NCI-H345 treated with DMSO at 0.1 percent for 48 hours (cell line): ENCODE data around the gene TSPAN4.

Experiments used
- DNase-seq: peaks from one replicate; lab custom pipeline; 2025; ENCODE audit not compliant: unreplicated experiment; lab: John Stamatoyannopoulos, UW

The TSPAN4 gene

GRCh38 chr11:821512-822371, 20.9 kb upstream of the TSPAN4 start:
- DNase-seq: no peak

GRCh38 chr11:823441-824291, 19.0 kb upstream of the TSPAN4 start:
- no peak for DNase-seq

GRCh38 chr11:824292-824880, 18.3 kb upstream of the TSPAN4 start:
- no peak for DNase-seq

GRCh38 chr11:824942-825341, 17.7 kb upstream of the TSPAN4 start:
- DNase-seq: no peak

GRCh38 chr11:825366-826226, 17.1 kb upstream of the TSPAN4 start:
- no peak for DNase-seq

- no peak for DNase-seq
These were observed 16.4 kb upstream of the TSPAN4 start for GRCh38 chr11:826227-826621.

- no peak for DNase-seq
These were observed 15.9 kb upstream of the TSPAN4 start for GRCh38 chr11:826836-827145.

- DNase-seq: no peak
These were observed 15.3 kb upstream of the TSPAN4 start for GRCh38 chr11:827146-827896.

GRCh38 chr11:827897-828192, 14.8 kb upstream of the TSPAN4 start, which contains the start of gene CRACR2B:
Gene CRACR2B, plus strand, starts transcription at chr11:827919. Its CDS starts 689 bp downstream, at chr11:828608.
- no peak for DNase-seq

GRCh38 chr11:828506-829175, 14.0 kb upstream of the TSPAN4 start:
- no peak for DNase-seq

- no peak for DNase-seq
These were observed 13.3 kb upstream of the TSPAN4 start for GRCh38 chr11:829176-829846.

GRCh38 chr11:829847-830294, 12.8 kb upstream of the TSPAN4 start:
- DNase-seq: no peak

- DNase-seq: peak; percentile 78
These were observed 12.1 kb upstream of the TSPAN4 start for GRCh38 chr11:830295-831117.

GRCh38 chr11:831118-831864, 11.4 kb upstream of the TSPAN4 start:
- DNase-seq: no peak

GRCh38 chr11:831961-832528, 10.6 kb upstream of the TSPAN4 start:
- no peak for DNase-seq

- peak; percentile 31 for DNase-seq
These were observed 10.0 kb upstream of the TSPAN4 start, which contains the start of gene CD151 for GRCh38 chr11:832529-833113. Gene CD151, plus strand, starts transcription at chr11:832952. Its CDS starts 3,118 bp downstream, at chr11:836070.
